Stimulated activated memory B cell treated with anti-CD40 and anti-IgM and Interleukin-4, amounts not matched to agents 10 μg/mL and 1 μg/mL and 100 μg/mL, for 72 hours (primary cell): Measurements from ENCODE around the gene NSL1.
A peak's percentile ranks its signal among the peaks of the same experiment; 100 is the strongest.
"Not testable (repeated sequence)": the region's sequence is repeated elsewhere in the genome, so short reads cannot be mapped to it uniquely, and the experiment has no call there.

Experiments
- ATAC-seq: fragments of 150-1000 bp; cut with Tn5 transposase; 2 replicates; pipeline ENCODE4 v1.10.0; 2021
- H3K27ac Mint-ChIP-seq: one replicate; pipeline ENCODE4 v1.8.0; 2022; ENCODE audit warnings: mild to moderate bottlenecking, mixed read lengths
- H3K27me3 Mint-ChIP-seq: one replicate; pipeline ENCODE4 v1.8.0; 2022; ENCODE audit warnings: mixed read lengths
- H3K36me3 Mint-ChIP-seq: one replicate; pipeline ENCODE4 v1.8.0; 2022; ENCODE audit warnings: mixed read lengths
- H3K4me1 Mint-ChIP-seq: one replicate; pipeline ENCODE4 v1.8.0; 2022; ENCODE audit warnings: mixed read lengths
- H3K4me3 Mint-ChIP-seq: one replicate; pipeline ENCODE4 v1.8.0; 2022; ENCODE audit warnings: mild to moderate bottlenecking, moderate library complexity, mixed read lengths
- H3K9me3 Mint-ChIP-seq: one replicate; pipeline ENCODE4 v1.8.0; 2022; ENCODE audit warnings: mixed read lengths

The NSL1 gene

GRCh38 chr1:212769459-212770167, 22.0 kb downstream of the NSL1 start:
- Mint-ChIP-seq H3K9me3 (peaks cover 23% of the 10 kb centered on the region), H3K4me3 (no peak overlapping the region), H3K27ac (no peak overlapping the region), H3K27me3 (no peaks in the 10 kb centered on the region), H3K4me1 (peaks cover 72% of the 10 kb centered on the region), H3K36me3 (peaks cover 96% of the 10 kb centered on the region)
- ATAC-seq: no peak

DNA sequence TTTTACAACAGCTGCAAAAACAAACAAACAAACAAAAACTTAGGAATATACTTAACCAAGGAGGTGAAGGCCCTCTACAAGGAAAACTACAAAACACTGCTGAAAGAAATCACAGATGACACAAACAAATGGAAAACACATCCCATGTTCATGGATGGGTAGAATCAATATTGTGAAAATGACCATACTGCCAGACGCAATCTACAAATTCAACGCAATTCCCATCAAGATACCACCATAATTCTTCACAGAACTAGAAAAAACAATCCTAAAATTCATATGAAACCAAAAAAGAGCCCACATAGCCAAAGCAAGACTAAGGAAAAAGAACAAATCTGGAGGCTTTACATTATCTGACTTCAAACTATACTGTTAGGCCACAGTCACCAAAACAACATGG, 24.8 kb downstream of the NSL1 start:
- not testable (repeated sequence) for H3K27ac Mint-ChIP-seq, H3K27me3 Mint-ChIP-seq, ATAC-seq, H3K4me3 Mint-ChIP-seq
- Mint-ChIP-seq H3K4me1 (peaks cover 64% of the 10 kb centered on the region), H3K36me3 (peaks cover 90% of the 10 kb centered on the region), H3K9me3 (peaks cover 23% of the 10 kb centered on the region)

DNA sequence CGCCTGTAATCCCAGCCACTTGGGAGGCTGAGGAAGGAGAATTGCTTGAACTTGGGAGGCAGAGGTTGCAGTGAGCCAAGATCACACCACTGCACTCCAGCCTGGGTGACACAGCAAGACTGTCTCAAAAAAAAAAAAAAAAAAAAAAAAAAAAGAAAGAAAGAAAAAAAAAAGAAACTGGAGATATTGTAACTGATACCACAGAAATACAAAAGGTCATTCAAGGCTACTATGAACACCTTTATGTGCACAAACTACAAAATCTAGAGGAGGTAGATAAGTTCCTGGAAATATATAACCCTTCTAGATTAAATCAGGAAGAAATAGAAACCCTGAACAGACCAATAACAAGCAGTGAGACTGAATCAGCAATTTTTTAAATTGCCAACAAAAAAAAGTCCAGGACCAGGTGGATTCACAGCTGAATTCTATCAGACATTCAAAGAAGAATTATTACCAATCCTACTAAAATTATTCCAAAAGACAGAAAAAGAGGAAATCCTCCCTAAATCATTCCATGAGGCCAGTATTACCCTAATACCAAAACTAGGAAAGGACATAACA, 26.8 kb downstream of the NSL1 start:
- ATAC-seq, H3K27me3 Mint-ChIP-seq, H3K4me3 Mint-ChIP-seq, H3K27ac Mint-ChIP-seq: not testable (repeated sequence)
- peaks cover 58% of the 10 kb centered on the region for H3K4me1 Mint-ChIP-seq
- H3K9me3 Mint-ChIP-seq: peaks cover 18% of the 10 kb centered on the region
- H3K36me3 Mint-ChIP-seq: peaks cover 70% of the 10 kb centered on the region

- peaks cover 52% of the 10 kb centered on the region for H3K36me3 Mint-ChIP-seq
- no peak overlapping the region for H3K27ac Mint-ChIP-seq
- peaks cover 8% of the 10 kb centered on the region for H3K9me3 Mint-ChIP-seq
- peaks cover 51% of the 10 kb centered on the region for H3K4me1 Mint-ChIP-seq
- no peaks in the 10 kb centered on the region for H3K27me3 Mint-ChIP-seq
- H3K4me3 Mint-ChIP-seq: no peak overlapping the region
- ATAC-seq: no peak
These were observed 28.7 kb downstream of the NSL1 start for GRCh38 chr1:212762839-212763238.

GRCh38 chr1:212762234-212762633, 29.3 kb downstream of the NSL1 start:
- Mint-ChIP-seq H3K36me3 (peaks cover 52% of the 10 kb centered on the region), H3K4me3 (no peak overlapping the region), H3K27me3 (no peaks in the 10 kb centered on the region), H3K9me3 (peaks cover 8% of the 10 kb centered on the region), H3K4me1 (peaks cover 46% of the 10 kb centered on the region), H3K27ac (no peak overlapping the region)
- no peak for ATAC-seq

DNA sequence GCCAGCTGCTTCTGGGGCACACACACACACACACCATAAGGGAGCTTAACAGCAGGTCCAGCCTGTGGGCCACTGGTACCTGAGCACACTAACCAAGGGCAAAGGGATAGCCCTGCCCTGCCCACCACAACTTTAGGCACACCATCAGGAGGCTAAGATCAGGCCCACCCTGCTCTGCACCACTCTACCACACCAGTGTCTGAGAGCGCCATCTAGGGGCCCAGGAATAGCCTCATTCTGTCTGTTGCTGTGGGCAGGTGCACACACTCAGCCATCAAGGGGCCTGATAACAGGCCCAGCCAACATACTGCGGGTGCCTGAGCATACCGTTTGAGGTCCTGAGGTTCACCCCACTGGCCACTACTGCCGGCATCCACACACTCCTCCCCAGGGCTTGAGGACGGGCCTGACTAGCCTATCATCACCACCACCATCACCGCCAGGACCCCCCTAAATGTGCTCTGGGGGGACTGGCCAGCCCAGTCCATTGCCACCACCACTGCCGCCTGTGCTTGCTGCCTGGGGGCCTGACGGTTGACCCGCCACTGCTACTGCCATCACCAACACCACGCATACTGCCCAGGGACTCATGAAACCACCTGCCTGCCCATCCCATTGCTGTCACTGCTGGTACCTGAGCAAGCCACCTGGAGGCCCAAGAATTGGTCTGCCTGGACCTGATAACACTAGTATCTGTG, 31.3 kb downstream of the NSL1 start:
- no peaks in the 10 kb centered on the region for H3K9me3 Mint-ChIP-seq
- H3K36me3 Mint-ChIP-seq: peaks cover 45% of the 10 kb centered on the region
- no peak overlapping the region for H3K4me3 Mint-ChIP-seq
- peaks cover 39% of the 10 kb centered on the region for H3K4me1 Mint-ChIP-seq
- no peaks in the 10 kb centered on the region for H3K27me3 Mint-ChIP-seq
- peak; percentile 75 for ATAC-seq
- H3K27ac Mint-ChIP-seq: no peak overlapping the region

DNA sequence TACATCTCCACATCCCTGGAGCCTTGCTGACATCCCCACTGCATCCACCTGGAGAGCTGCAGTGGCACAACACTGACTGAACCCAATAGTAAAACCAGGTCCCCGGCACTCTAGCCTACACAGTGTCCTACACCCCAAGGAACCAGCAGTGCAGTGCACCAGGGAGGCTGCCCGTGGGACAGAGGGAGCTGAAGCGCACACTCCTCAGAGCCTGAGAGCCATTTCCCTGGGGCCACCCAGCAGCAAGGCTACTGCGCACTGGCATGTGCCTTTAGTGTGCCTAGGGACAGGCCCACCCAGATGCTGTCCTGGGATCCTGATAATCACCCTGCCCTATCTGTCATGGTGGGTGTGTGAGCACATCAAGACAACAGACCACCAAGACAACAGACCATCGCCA, 31.9 kb downstream of the NSL1 start:
- ATAC-seq: no peak
- Mint-ChIP-seq H3K9me3 (no peaks in the 10 kb centered on the region), H3K27me3 (no peaks in the 10 kb centered on the region), H3K4me1 (peaks cover 39% of the 10 kb centered on the region), H3K27ac (no peak overlapping the region), H3K4me3 (no peak overlapping the region), H3K36me3 (peaks cover 39% of the 10 kb centered on the region)

- ATAC-seq: no peak
- Mint-ChIP-seq H3K4me1 (peaks cover 40% of the 10 kb centered on the region), H3K27ac (peak overlapping the region; percentile 73), H3K36me3 (peaks cover 17% of the 10 kb centered on the region), H3K9me3 (no peaks in the 10 kb centered on the region), H3K4me3 (peak overlapping the region; percentile 32), H3K27me3 (no peaks in the 10 kb centered on the region)
These were observed 36.9 kb downstream of the NSL1 start for GRCh38 chr1:212754680-212755079.

DNA sequence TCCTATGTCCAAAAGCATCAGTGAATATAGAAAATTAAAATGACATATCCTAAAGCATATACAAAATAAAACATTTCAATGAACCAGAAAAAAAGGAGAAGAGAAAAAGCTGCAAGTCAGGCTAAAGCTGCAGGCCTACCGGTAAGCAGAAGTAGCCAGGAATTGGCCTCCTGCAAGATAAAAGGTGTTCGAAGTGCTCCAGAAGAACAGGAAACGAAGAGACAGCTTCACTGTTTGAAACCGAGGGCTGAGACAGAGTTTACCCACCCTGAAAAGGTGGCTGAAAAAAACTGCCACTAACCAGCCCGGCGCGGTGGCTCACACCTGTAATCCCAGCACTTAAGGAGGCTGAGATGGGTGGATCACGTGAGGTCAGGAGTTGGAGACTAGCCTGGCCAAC, 37.4 kb downstream of the NSL1 start:
- peak overlapping the region; percentile 8 for H3K4me3 Mint-ChIP-seq
- H3K9me3 Mint-ChIP-seq: no peaks in the 10 kb centered on the region

GRCh38 chr1:212753749-212754148, 37.8 kb downstream of the NSL1 start:
- ATAC-seq: peak; percentile 68
- Mint-ChIP-seq H3K4me3 (peak overlapping the region; percentile 8), H3K4me1 (peaks cover 38% of the 10 kb centered on the region), H3K36me3 (peaks cover 17% of the 10 kb centered on the region), H3K27ac (peak overlapping the region; percentile 73), H3K9me3 (no peaks in the 10 kb centered on the region), H3K27me3 (no peaks in the 10 kb centered on the region)

More for the DNA sequence above, 37.4 kb downstream of the NSL1 start:
- Mint-ChIP-seq H3K27ac (peak overlapping the region; percentile 73), H3K27me3 (no peaks in the 10 kb centered on the region), H3K4me1 (peaks cover 38% of the 10 kb centered on the region), H3K36me3 (peaks cover 17% of the 10 kb centered on the region)
- peak; percentile 62 for ATAC-seq

- peak overlapping the region; percentile 73 for H3K27ac Mint-ChIP-seq
- peak; percentile 29 for ATAC-seq
- peaks cover 17% of the 10 kb centered on the region for H3K36me3 Mint-ChIP-seq
- H3K9me3 Mint-ChIP-seq: no peaks in the 10 kb centered on the region
- no peaks in the 10 kb centered on the region for H3K27me3 Mint-ChIP-seq
- peak overlapping the region; percentile 66 for H3K4me3 Mint-ChIP-seq
- peaks cover 38% of the 10 kb centered on the region for H3K4me1 Mint-ChIP-seq
These were observed 38.6 kb downstream of the NSL1 start for GRCh38 chr1:212752934-212753497.

GRCh38 chr1:212752252-212752933, 39.2 kb downstream of the NSL1 start:
- Mint-ChIP-seq H3K36me3 (peaks cover 10% of the 10 kb centered on the region), H3K4me1 (peaks cover 38% of the 10 kb centered on the region), H3K27me3 (no peaks in the 10 kb centered on the region), H3K4me3 (no peak overlapping the region), H3K27ac (peak overlapping the region; percentile 73), H3K9me3 (no peaks in the 10 kb centered on the region)
- ATAC-seq: peak; percentile 55

DNA sequence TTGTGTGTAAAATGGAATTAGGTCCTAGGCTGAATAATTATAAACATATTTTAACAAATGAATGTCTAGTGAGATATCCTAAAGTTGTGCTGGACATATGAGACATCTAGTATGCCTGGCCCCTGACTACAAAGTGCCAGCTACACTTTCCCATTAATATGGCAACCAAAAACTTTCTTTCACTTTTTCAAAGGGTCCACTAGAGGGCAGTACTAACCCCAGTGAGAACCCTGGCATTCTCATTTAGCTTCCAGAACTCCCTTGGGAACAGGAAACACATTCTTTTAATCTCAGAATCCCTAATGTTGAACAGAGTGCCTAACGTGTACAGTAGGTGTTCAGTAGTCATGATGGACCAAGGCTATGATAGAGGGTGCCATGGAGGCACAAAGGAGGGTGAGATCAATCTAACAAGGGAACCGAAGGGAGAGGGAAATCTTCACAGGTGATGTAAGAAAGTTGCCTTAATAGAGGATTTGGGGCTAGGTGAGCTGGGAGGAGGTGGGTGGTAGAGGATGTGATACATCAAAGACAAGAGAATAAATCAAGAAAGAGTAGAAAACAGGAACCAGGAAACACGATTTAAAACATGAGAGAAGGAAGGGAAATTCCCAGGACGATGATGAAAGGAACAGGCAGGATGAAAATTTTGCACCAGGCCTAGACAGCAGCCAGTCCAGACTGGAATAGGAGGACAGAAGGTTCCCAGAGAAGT, 41.6 kb downstream of the NSL1 start:
- H3K27ac Mint-ChIP-seq: peak overlapping the region; percentile 22
- peaks cover 6% of the 10 kb centered on the region for H3K36me3 Mint-ChIP-seq
- H3K4me3 Mint-ChIP-seq: no peak overlapping the region
- H3K9me3 Mint-ChIP-seq: no peaks in the 10 kb centered on the region
- H3K27me3 Mint-ChIP-seq: no peaks in the 10 kb centered on the region
- H3K4me1 Mint-ChIP-seq: peaks cover 47% of the 10 kb centered on the region
- peak; percentile 74 for ATAC-seq

- H3K36me3 Mint-ChIP-seq: peaks cover 23% of the 10 kb centered on the region
- no peaks in the 10 kb centered on the region for H3K9me3 Mint-ChIP-seq
- no peak overlapping the region for H3K27ac Mint-ChIP-seq
- H3K27me3 Mint-ChIP-seq: no peaks in the 10 kb centered on the region
- ATAC-seq: no peak
- H3K4me1 Mint-ChIP-seq: peaks cover 20% of the 10 kb centered on the region
- no peak overlapping the region for H3K4me3 Mint-ChIP-seq
These were observed 45.0 kb downstream of the NSL1 start for GRCh38 chr1:212746546-212746945.
